ENCODE measurements around the gene DUSP21.
A peak's percentile ranks its signal among the peaks of the same experiment; 100 is the strongest.
"Not testable (repeated sequence)": the region's sequence is repeated elsewhere in the genome, so short reads cannot be mapped to it uniquely, and the experiment has no call there.

The DUSP21 gene

GRCh38 chrX:44843753-44844152 is at the start of gene DUSP21:
DUSP21 (plus strand) TSS chrX:44844021; CDS start chrX:44844133, 112 bp downstream.
- no peak for DNase-seq

GRCh38 chrX:44795945-44796450 is 47.8 kb upstream of the DUSP21 start:
- DNase-seq: no peak

GRCh38 chrX:44802613-44803012 is 41.2 kb upstream of the DUSP21 start:
- no peak for DNase-seq

- no peak for DNase-seq
Measured at GRCh38 chrX:44815681-44816080, 28.1 kb upstream of the DUSP21 start.

- no peak for DNase-seq
Measured at GRCh38 chrX:44816367-44816766, 27.5 kb upstream of the DUSP21 start.

GRCh38 chrX:44817029-44817428 is 26.8 kb upstream of the DUSP21 start:
- DNase-seq: no peak

GRCh38 chrX:44822601-44823000 is 21.2 kb upstream of the DUSP21 start:
- no peak for DNase-seq

GRCh38 chrX:44823193-44823592 is 20.6 kb upstream of the DUSP21 start:
- DNase-seq: not testable (repeated sequence)

- no peak for DNase-seq
Measured at GRCh38 chrX:44828008-44828605, 15.7 kb upstream of the DUSP21 start.

GRCh38 chrX:44829832-44830231 is 14.0 kb upstream of the DUSP21 start:
- DNase-seq: no peak

GRCh38 chrX:44842550-44843317 is 1.1 kb upstream of the DUSP21 start:
- no peak for DNase-seq

GRCh38 chrX:44843318-44843702 is 511 bp upstream of the DUSP21 start:
- no peak for DNase-seq

GRCh38 chrX:44844204-44844603 is 383 bp downstream of the DUSP21 start:
- DNase-seq: no peak

- not testable (repeated sequence) for DNase-seq
Measured at GRCh38 chrX:44850891-44851290, 7.1 kb downstream of the DUSP21 start.

GRCh38 chrX:44871114-44871645 is 27.4 kb downstream of the DUSP21 start:
- DNase-seq: no peak

- peak; percentile 56 for DNase-seq
Measured at GRCh38 chrX:44871931-44872820, 28.4 kb downstream of the DUSP21 start.

- DNase-seq: peak; percentile 98
Measured at GRCh38 chrX:44872821-44873414, 29.1 kb downstream of the DUSP21 start, which contains the start of gene KDM6A. KDM6A (plus strand) TSS chrX:44873188; CDS start chrX:44873552, 364 bp downstream.

- DNase-seq: peak; percentile 41
Measured at GRCh38 chrX:44873415-44874276, 29.8 kb downstream of the DUSP21 start.

GRCh38 chrX:44874420-44875184 is 30.8 kb downstream of the DUSP21 start:
- DNase-seq: peak; percentile 13

GRCh38 chrX:44875185-44875489 is 31.3 kb downstream of the DUSP21 start:
- no peak for DNase-seq

GRCh38 chrX:44876086-44876485 is 32.3 kb downstream of the DUSP21 start:
- DNase-seq: no peak
